Body of pancreas (tissue), 4 donors: ENCODE data around the gene OR10J4. TPM values are rescaled to one million over a fixed set of nuclear protein-coding genes. Genes with fewer than 3 reads are reported as not detected.
"Not testable (repeated sequence)": the region's sequence is repeated elsewhere in the genome, so short reads cannot be mapped to it uniquely, and the experiment has no call there.

ENCODE experiments used
- ATAC-seq: fragments of 150-250 bp; one replicate; pipeline ENCODE4 v1.9.1; 2016
- DNase-seq, 4 donors: peaks; one replicate each; pipeline ENCODE4 v3.0.0-alpha.2; 2019
- H3K27ac ChIP-seq, 4 donors: fragments of 200-600 bp; sonication (generic); 1 replicate in 3 of 4; 2 replicates in 1 of 4; pipeline versions ENCODE4 v1.5.1 to v1.6.1; 2016 to 2019; ENCODE audit warnings: mild to moderate bottlenecking in 1 of 4, mixed read lengths in 1 of 4, moderate library complexity in 1 of 4
- H3K27me3 ChIP-seq, 2 donors: fragments of 200-600 bp; sonication (generic); one replicate each; pipeline ENCODE4 v1.6.0; 2016; ENCODE audit warnings: mild to moderate bottlenecking in 1 of 2
- H3K36me3 ChIP-seq, 2 donors: fragments of 200-600 bp; sonication (generic); replicated peaks in 1 of 2; 2 replicates each; pipeline ENCODE4 v1.5.1; 2016; ENCODE audit warnings: low read depth in 2 of 2; ENCODE audit not compliant: insufficient read depth in 1 of 2
- H3K4me1 ChIP-seq: fragments of 200-600 bp; sonication (generic); one replicate; pipeline ENCODE4 v1.6.0; 2016
- H3K4me3 ChIP-seq, 2 donors: fragments of 200-600 bp; sonication (generic); 1 replicate in 1 of 2; 2 replicates in 1 of 2; pipeline ENCODE4 v1.5.1; 2016 to 2019
- H3K9me3 ChIP-seq, 3 donors: fragments of 200-600 bp; sonication (generic); 1 replicate in 2 of 3; 2 replicates in 1 of 3; pipeline ENCODE4 v1.5.1; 2016
- CTCF ChIP-seq, 7 experiments: fragments of 450-650 bp in 4 of 7; fragments of 200-600 bp in 3 of 7; sonication (generic) in 3 of 7; IDR thresholded peaks; one replicate each; pipeline ENCODE4 v1.5.1; 2016 to 2019; ENCODE audit warnings: antibody characterized with exemption in 7 of 7
- POLR2A ChIP-seq, 3 donors: fragments of 450-650 bp; IDR thresholded peaks; one replicate each; pipeline ENCODE4 v1.6.1; 2016; ENCODE audit warnings: antibody characterized with exemption in 3 of 3, mild to moderate bottlenecking in 2 of 3
- WGBS, 2 donors: methylation state at CpG; one replicate each; pipeline ENCODE4 v1.1.5; 2017; 5-methylcytosine and 5-hydroxymethylcytosine counted together
- intact Hi-C: fragments of 100-400 bp; cut with DNase I; formaldehyde crosslinking; loops from one replicate; pipeline ENCODE4 v1.15.1; 2023
- total RNA-seq, 2 donors: library from RNA; depleted of rRNA; stranded (reverse); fragments of >200 nt; gene quantifications; one replicate each; pipeline ENCODE4 v1.1.0, GENCODE V29; 2016

Gene OR10J4
- total RNA-seq, 2 donors from 2014 or later: not detected

GRCh38 chr1:159442428-159442827, 10.4 kb downstream of the OR10J4 start:
- peaks cover 4% of the 10 kb centered on the region for H3K4me1 ChIP-seq
- no peaks in the 10 kb centered on the region for H3K36me3 ChIP-seq
- H3K27me3 ChIP-seq: no peaks in the 10 kb centered on the region
- intact Hi-C loops: no loop called here
- no peak overlapping the region for H3K4me3 ChIP-seq
- 36 to 39% methylated on average over 2 of the region's 2 CpGs for WGBS, 2 donors
- H3K9me3 ChIP-seq: no peaks in the 10 kb centered on the region
- TF ChIP-seq POLR2A (IDR thresholded peaks at IDR 0.05): no peak
- TF ChIP-seq CTCF (IDR thresholded peaks at IDR 0.05): no peak
- ATAC-seq (no peak), DNase-seq (no peak)
- H3K27ac ChIP-seq: no peak overlapping the region

- ATAC-seq: no peak
- Histone ChIP-seq H3K27ac (no peak overlapping the region), H3K4me1 (peaks cover 4% of the 10 kb centered on the region), H3K9me3 (no peaks in the 10 kb centered on the region), H3K27me3 (no peaks in the 10 kb centered on the region), H3K4me3 (no peak overlapping the region), H3K36me3 (no peaks in the 10 kb centered on the region)
- 35 to 40% methylated on average over 4 of the region's 4 CpGs for WGBS, 2 donors
- TF ChIP-seq CTCF (IDR thresholded peaks at IDR 0.05) (no peak), POLR2A (IDR thresholded peaks at IDR 0.05) (no peak)
- intact Hi-C loops: no loop called here
- no peak for DNase-seq
Measured at GRCh38 chr1:159443066-159443750, 11.2 kb downstream of the OR10J4 start.

GRCh38 chr1:159444511-159444910, 12.5 kb downstream of the OR10J4 start:
- Histone ChIP-seq H3K27ac (no peak overlapping the region), H3K9me3 (no peaks in the 10 kb centered on the region), H3K36me3 (no peaks in the 10 kb centered on the region), H3K4me3 (no peak overlapping the region), H3K27me3 (no peaks in the 10 kb centered on the region), H3K4me1 (peaks cover 4% of the 10 kb centered on the region)
- intact Hi-C loops: no loop called here
- TF ChIP-seq CTCF (IDR thresholded peaks at IDR 0.05) (no peak), POLR2A (IDR thresholded peaks at IDR 0.05) (no peak)
- DNase-seq (no peak), ATAC-seq (no peak)

- H3K27me3 ChIP-seq: no peaks in the 10 kb centered on the region
- no peaks in the 10 kb centered on the region for H3K9me3 ChIP-seq
- no peak overlapping the region for H3K27ac ChIP-seq
- ATAC-seq (no peak), DNase-seq (no peak)
- intact Hi-C loops: no loop called here
- H3K36me3 ChIP-seq: no peaks in the 10 kb centered on the region
- TF ChIP-seq POLR2A (IDR thresholded peaks at IDR 0.05) (no peak), CTCF (IDR thresholded peaks at IDR 0.05) (no peak)
- H3K4me1 ChIP-seq: peaks cover 4% of the 10 kb centered on the region
- WGBS, 2 donors: 29 to 44% methylated on average over 1 of the region's 1 CpG
- H3K4me3 ChIP-seq: no peak overlapping the region
Measured at GRCh38 chr1:159448181-159448580, 16.2 kb downstream of the OR10J4 start.

- H3K27ac ChIP-seq, ATAC-seq, H3K4me1 ChIP-seq, DNase-seq, H3K9me3 ChIP-seq, H3K36me3 ChIP-seq, intact Hi-C loops, H3K4me3 ChIP-seq, H3K27me3 ChIP-seq: not testable (repeated sequence)
- 88% methylated on average over 3 of the region's 23 CpGs; no CpG with 5 or more reads in 1 of the 2 donors for WGBS, 2 donors
Measured at GRCh38 chr1:159449605-159450004, 17.6 kb downstream of the OR10J4 start.
